Ramos (cell line): ENCODE results near the gene CACNA1C.

ENCODE experiments used
- in situ Hi-C: fragments of 300-500 bp; cut with MboI; formaldehyde crosslinking; loops from one replicate; pipeline ENCODE4 v1.14.3; 2022; ENCODE audit warnings: low sequenced_read_pairs; ENCODE audit not compliant: unreplicated experiment

CACNA1C gene

DNA sequence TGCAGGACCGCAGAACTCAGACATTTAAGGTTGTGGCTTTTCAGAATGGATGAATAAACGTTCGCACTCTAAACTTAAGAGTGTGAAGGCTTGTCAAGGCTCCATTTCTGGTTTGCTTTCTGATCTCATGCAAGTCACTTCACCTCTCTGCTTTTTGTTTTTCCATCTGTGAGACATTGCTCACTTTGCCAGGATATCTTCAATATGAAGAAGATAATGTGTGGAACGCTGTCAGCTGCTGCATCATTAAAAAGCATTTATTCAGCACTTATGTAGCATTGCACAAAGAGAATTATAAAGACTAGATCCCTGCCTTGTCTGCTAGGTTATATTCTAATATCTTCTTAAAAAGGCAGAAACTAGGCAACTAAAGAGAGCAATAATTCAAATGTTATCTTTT lies 172.2 kb downstream of the CACNA1C start:
- in situ Hi-C loops: no loop called here

DNA sequence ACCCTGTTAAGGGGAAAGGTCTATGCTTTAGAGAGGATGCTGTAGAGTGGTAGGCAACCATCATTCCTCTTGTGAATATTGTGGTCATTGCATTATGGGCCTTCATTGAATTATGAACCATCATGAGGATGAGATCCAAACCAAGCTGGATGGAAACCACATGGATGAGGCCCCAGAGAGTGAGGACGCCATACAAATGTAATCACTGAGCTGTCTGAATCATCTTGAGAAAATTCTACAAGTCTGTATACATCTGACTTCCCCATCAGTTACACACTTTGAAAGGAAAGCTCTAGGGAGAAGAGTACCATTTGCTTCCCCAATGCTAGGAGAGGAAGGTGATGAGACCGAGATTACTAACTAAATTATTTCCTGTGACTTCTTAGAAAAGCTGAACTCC lies 172.9 kb downstream of the CACNA1C start:
- in situ Hi-C loops: no loop called here

- in situ Hi-C loops: no loop called here
Measured at GRCh38 chr12:2226641-2227040, 173.9 kb downstream of the CACNA1C start.

DNA sequence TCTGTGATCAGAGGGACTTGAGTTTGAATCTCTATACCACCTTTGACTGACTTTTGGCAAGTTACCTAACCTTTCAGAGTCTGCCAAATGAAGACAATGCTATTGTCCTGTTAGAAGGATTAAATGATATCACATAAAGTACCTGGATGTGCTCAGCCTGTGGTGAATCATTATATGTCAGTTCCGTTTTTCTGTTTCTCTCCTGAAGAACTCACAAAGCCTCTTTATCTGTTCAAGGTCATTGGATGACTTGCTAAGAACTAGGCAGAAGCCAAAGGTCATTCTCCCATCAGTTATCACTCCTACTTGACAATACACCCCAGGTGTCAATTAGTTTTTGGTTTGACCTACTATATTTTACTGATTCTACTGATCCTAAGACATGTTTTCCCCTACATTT lies 174.6 kb downstream of the CACNA1C start:
- in situ Hi-C loops: no loop called here

DNA sequence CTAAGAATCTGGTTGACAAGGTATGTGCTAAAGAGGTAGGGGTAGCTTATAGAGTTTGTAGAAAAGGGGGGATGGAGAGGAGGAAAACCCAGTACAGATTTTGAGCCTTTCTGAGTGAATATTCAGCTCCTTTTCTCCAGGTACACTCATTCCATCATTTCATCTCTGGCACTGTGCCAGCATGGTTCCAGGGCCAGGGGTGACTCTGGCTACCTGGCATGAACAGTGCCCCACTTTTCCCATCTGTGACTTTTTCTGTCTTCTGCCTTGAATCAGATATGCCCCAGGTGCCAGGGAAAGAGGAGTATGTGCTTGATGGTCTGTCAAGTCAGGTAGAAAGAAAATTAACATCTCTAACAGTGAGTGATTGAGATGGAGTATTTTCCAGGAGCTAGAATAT lies 175.7 kb downstream of the CACNA1C start:
- in situ Hi-C loops: no loop called here

DNA sequence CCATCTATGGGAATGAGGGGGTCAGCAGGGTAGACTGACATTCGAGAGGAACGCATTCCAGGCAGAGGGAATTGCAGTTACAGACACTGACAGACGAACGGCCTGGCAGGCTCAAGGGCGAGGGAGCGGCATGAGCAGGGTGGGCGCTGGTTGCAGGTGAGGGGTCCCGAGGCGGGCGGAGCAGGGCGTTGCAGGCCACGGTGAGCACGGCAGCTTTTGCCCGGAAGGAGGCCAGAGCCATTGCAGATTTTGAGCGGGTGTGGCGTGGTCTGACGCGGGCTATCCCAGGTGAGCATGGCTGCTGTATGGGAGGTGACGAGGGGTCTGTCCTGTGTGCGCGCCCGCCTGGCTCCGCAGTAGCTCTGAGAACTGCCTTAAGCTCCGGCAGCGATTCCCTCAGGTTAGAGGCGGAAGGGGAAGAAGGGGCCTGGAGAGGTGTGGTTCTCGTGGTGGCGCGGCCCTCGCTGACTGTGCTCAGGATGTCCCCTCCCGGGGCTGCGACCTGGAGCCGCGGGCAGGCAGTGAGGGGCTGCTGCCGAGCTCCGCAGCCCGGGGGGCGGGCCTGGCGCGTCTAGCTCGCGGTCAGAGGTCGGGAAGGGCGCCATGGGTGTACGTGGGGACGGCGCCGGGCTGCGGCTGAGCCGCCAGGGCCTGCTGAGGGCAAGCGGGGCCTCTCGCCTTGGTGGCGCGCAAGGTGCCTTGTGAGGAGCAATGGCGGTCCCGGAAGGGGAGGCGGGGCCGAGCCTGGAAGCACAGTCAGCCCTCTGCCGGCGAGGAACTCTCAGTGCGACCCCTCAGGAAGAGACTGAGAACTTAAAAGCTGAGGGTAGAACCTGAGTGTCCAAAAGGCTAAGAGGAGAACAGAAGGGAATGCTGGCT lies 177.1 kb downstream of the CACNA1C start:
- in situ Hi-C loops: no loop called here

GRCh38 chr12:2231011-2231595 lies 178.3 kb downstream of the CACNA1C start:
- in situ Hi-C loops: no loop called here

DNA sequence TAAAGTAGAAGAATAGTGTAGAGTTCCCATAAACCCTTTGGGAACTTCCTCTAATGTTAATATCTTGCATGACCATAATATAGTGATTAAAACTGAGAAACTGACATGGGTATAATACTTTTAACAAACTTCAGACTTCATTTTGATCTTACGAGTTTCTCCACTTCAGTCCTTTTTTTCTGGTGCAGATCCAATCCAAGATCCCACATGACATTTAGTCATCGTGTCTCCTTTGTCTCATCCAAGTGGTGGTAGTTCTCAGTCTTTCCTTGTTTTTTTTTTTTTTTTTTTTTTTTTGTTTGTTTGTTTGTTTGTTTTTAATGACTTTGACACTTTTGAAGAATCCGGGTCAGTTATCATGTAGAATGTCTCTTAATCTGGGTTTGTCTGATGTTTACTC lies 179.2 kb downstream of the CACNA1C start:
- in situ Hi-C loops: no loop called here

GRCh38 chr12:2233034-2233433 lies 180.2 kb downstream of the CACNA1C start:
- in situ Hi-C loops: no loop called here

DNA sequence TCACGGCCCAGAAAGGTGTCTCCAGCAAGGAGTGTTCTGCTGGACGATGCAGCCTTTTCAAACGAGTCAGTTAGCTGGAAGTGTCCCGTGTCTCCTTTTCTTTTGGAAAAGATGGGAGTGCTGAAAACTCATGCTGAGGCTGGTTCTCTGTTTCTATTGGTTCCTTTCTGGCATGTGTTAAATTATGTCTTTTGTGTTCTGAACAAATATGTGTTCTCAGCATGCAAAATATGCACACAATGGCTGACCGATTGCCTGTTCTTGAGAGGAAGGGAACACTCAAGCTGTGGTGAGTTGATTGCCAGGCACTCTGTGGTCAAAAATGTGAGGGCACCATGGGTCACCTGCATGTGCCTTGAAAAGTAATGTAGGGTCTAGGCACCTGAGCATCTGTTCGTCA lies 181.3 kb downstream of the CACNA1C start:
- in situ Hi-C loops: no loop called here

GRCh38 chr12:2234646-2235350 lies 182.0 kb downstream of the CACNA1C start:
- in situ Hi-C loops: no loop called here

GRCh38 chr12:2236506-2237294 lies 183.9 kb downstream of the CACNA1C start:
- in situ Hi-C loops: no loop called here

DNA sequence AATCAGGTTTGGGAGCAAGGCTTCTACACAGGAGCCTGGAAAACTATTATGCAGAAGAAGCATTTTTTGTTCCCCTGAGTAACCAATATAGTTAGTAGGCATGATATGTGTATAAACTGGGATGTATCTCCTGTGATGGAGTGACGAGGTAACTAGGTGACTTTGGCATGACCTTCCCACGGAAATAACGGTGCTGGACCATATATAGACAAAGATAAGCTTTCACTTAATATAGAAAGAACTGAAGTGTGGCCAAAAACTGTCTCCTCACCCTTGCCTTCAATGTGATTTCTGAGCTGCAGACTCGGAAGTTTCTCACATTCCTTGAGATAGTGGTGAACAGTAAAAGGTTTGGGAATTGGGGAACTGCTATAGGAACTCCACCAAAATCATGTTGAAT lies 185.3 kb downstream of the CACNA1C start:
- in situ Hi-C loops: no loop called here

GRCh38 chr12:2239381-2239871 lies 186.6 kb downstream of the CACNA1C start:
- in situ Hi-C loops: no loop called here

DNA sequence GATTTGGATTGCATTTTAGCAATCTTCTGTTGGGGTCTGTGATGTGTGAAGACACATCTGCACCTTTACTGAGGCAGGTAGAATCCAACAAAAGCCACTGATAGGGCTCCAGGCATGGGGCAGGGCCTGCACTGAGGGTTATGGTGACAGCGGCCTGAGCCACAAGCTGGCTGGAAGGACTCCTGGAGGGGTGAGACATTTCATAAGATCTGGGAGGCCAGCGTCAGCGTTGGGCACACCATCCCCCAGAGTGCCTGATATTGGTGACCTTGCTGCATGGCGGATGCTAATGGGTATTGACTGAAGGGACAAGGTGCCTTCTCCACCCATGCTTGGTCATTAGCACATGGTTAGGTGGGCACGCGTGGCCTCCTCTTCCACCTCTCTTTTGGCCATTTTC lies 187.6 kb downstream of the CACNA1C start:
- in situ Hi-C loops: no loop called here

- in situ Hi-C loops: no loop called here
Measured at GRCh38 chr12:2240984-2241383, 188.2 kb downstream of the CACNA1C start.

DNA sequence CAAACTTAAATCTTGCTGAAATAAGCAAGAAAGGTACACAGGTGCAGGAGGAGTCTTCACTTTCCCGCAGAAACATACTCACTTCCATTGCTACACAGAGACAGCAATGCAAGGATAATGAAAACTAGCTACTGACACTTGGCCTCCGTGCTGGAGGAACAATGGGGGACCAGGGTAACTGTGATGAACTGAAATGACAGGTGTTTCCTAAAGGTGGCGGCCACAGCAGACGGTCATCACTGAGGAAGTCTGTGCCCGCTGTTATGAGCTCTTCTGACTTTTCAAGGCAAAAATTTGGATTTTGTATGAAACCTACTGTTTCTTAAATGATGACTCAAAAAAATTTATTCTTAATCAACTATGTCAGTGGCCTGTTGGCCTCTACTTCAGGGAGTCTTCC lies 189.4 kb downstream of the CACNA1C start:
- in situ Hi-C loops: no loop called here

GRCh38 chr12:2242816-2243215 lies 190.0 kb downstream of the CACNA1C start:
- in situ Hi-C loops: no loop called here

DNA sequence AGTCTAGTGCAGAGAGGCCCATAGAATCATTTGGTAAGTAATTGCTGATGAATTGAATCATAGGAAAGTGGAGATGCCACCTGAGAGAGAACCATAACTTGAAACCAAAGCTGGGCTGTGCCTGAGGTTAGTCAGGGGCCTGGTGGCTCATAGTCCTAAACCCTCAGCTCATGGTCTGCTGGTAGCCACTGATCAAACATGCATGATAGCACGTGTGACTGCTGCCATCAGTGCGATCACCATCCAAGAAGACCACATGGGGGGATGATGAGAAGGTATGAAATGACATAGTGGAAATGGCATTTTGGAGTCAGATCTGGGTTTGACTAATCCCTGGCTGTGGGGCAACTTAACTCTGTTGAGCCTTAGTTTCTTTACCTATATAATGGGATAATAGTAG lies 190.5 kb downstream of the CACNA1C start:
- in situ Hi-C loops: no loop called here
